Measurements from ENCODE around the gene TRMT10A.

- TF ChIP-seq CTCF (IDR thresholded peaks at IDR 0.05): no peak
- TF ChIP-seq POLR2A (IDR thresholded peaks at IDR 0.05): no peak
Observed at GRCh38 chr4:99552872-99553271, 11.0 kb downstream of the TRMT10A start.

All from esophagus squamous epithelium (tissue), 4 donors.